Measurements from ENCODE around the gene EIF2B5. TPM values are rescaled to one million over a fixed set of nuclear protein-coding genes. Genes with fewer than 3 reads are reported as not detected.

Gene EIF2B5
- total and polyA plus RNA-seq, 5 experiments from 2014 or later, result 45.8 to 93.5 (median 66.6) TPM

GRCh38 chr3:184132945-184133344 is 2.2 kb upstream of the EIF2B5 start:
- peak overlapping the region in 4 of 10 donors; percentile 90 to 97 (median 96) for H3K4me3 Mint-ChIP-seq
- no peak for ATAC-seq
- POLR2A ChIA-PET, result no interaction called here
- H3K27ac Mint-ChIP-seq, result peak overlapping the region in 1 of 10 donors; percentile 12
- peaks cover 0 to 9% (median 0%) of the 10 kb centered on the region in 3 donors for H3K36me3 Mint-ChIP-seq
- H3K27me3 Mint-ChIP-seq, result peaks cover 0 to 4% (median 0%) of the 10 kb centered on the region in 5 donors
- no peaks in the 10 kb centered on the region for H3K9me3 Mint-ChIP-seq
- peaks cover 23 to 47% (median 30%) of the 10 kb centered on the region in 4 donors for H3K4me1 Mint-ChIP-seq
- DNase-seq, result no peak

- POLR2A ChIA-PET, result interaction anchor here (0.6 to 3.0 kb wide), 8 partner anchors 10 to 229 kb away, joined by 3 to 18 read pairs (median 6); partner anchors contain the start of genes ABCF3, DVL3 and EEF1AKMT4
- peaks cover 24 to 49% (median 30%) of the 10 kb centered on the region in 4 donors for H3K4me1 Mint-ChIP-seq
- peak overlapping the region; percentile 91 to 99 (median 97) for H3K27ac Mint-ChIP-seq
- H3K36me3 Mint-ChIP-seq, result peaks cover 0 to 14% (median 0%) of the 10 kb centered on the region in 3 donors
- no peaks in the 10 kb centered on the region for H3K9me3 Mint-ChIP-seq
- H3K27me3 Mint-ChIP-seq, result peaks cover 0 to 2% (median 0%) of the 10 kb centered on the region in 5 donors
- DNase-seq, result peak in 3 of 10 donors; percentile 13 to 23 (median 17)
- peak; percentile 7 to 13 for ATAC-seq
- peak overlapping the region; percentile 88 to 100 (median 96) for H3K4me3 Mint-ChIP-seq
Measured at GRCh38 chr3:184133840-184134745, 1.1 kb upstream of the EIF2B5 start.

- H3K4me1 Mint-ChIP-seq, result peaks cover 24 to 49% (median 30%) of the 10 kb centered on the region in 4 donors
- POLR2A ChIA-PET, result interaction anchor here (0.6 to 3.0 kb wide), 12 partner anchors 10 to 499 kb away, joined by 3 to 18 read pairs (median 5); partner anchors contain the start of genes DVL3, EEF1AKMT4 and KLHL24
Measured at GRCh38 chr3:184134746-184135148, 411 bp upstream of the EIF2B5 start.

GRCh38 chr3:184135911-184136260 is 728 bp downstream of the EIF2B5 start:
- peaks cover 0 to 31% (median 0%) of the 10 kb centered on the region in 3 donors for H3K36me3 Mint-ChIP-seq
- no peaks in the 10 kb centered on the region for H3K9me3 Mint-ChIP-seq
- POLR2A ChIA-PET, result interaction anchor here (1.1 to 3.0 kb wide), 7 partner anchors 9 to 114 kb away, joined by 3 to 18 read pairs (median 7); partner anchors contain the start of genes DVL3 and EEF1AKMT4
- peaks cover 26 to 49% (median 32%) of the 10 kb centered on the region in 4 donors for H3K4me1 Mint-ChIP-seq
- DNase-seq (no peak), ATAC-seq (no peak)
- peak overlapping the region; percentile 88 to 100 (median 96) for H3K4me3 Mint-ChIP-seq
- H3K27me3 Mint-ChIP-seq, result no peaks in the 10 kb centered on the region
- peak overlapping the region; percentile 91 to 99 (median 97) for H3K27ac Mint-ChIP-seq

More at GRCh38 chr3:184134746-184135148, 411 bp upstream of the EIF2B5 start:
- ATAC-seq (peak; percentile 32), DNase-seq (peak in 1 of 10 donors; percentile 9)
- Mint-ChIP-seq H3K27ac (peak overlapping the region; percentile 91 to 99 (median 97)), H3K9me3 (no peaks in the 10 kb centered on the region), H3K4me3 (peak overlapping the region; percentile 88 to 100 (median 96)), H3K36me3 (peaks cover 0 to 19% (median 0%) of the 10 kb centered on the region in 3 donors), H3K27me3 (no peaks in the 10 kb centered on the region)

GRCh38 chr3:184140436-184140835 is 5.3 kb downstream of the EIF2B5 start:
- Mint-ChIP-seq H3K4me3 (no peak overlapping the region), H3K9me3 (no peaks in the 10 kb centered on the region), H3K27ac (peak overlapping the region in 3 of 10 donors; percentile 15 to 72 (median 24)), H3K36me3 (peaks cover 0 to 75% (median 0%) of the 10 kb centered on the region in 3 donors), H3K4me1 (peaks cover 22 to 27% (median 26%) of the 10 kb centered on the region in 4 donors), H3K27me3 (no peaks in the 10 kb centered on the region)
- ATAC-seq (no peak), DNase-seq (no peak)
- POLR2A ChIA-PET, result no interaction called here

- POLR2A ChIA-PET, result no interaction called here
- Mint-ChIP-seq H3K4me1 (peaks cover 6 to 13% (median 10%) of the 10 kb centered on the region in 4 donors), H3K27me3 (no peaks in the 10 kb centered on the region), H3K9me3 (no peaks in the 10 kb centered on the region), H3K36me3 (peaks cover 0 to 82% (median 0%) of the 10 kb centered on the region in 3 donors), H3K4me3 (no peak overlapping the region), H3K27ac (peak overlapping the region in 2 of 10 donors; percentile 38 to 44)
- ATAC-seq (no peak), DNase-seq (no peak)
Measured at GRCh38 chr3:184142199-184142598, 7.0 kb downstream of the EIF2B5 start.

GRCh38 chr3:184143327-184143726 is 8.2 kb downstream of the EIF2B5 start:
- ATAC-seq (no peak), DNase-seq (no peak)
- Mint-ChIP-seq H3K4me3 (no peak overlapping the region), H3K9me3 (no peaks in the 10 kb centered on the region), H3K36me3 (peaks cover 0 to 73% (median 0%) of the 10 kb centered on the region in 3 donors), H3K4me1 (peaks cover 0 to 6% (median 1%) of the 10 kb centered on the region in 4 donors), H3K27ac (peak overlapping the region in 2 of 10 donors; percentile 18 to 20), H3K27me3 (no peaks in the 10 kb centered on the region)
- POLR2A ChIA-PET, result interaction anchor here (0.6 kb wide), 1 partner anchor 109 kb away, joined by 3 read pairs; no protein-coding TSS in a partner anchor

- no peaks in the 10 kb centered on the region for H3K27me3 Mint-ChIP-seq
- POLR2A ChIA-PET, result interaction anchor here (1.0 to 1.7 kb wide), 5 partner anchors 9 to 540 kb away, joined by 3 to 7 read pairs (median 3); partner anchors contain the start of genes AP2M1, CLCN2, EIF2B5 and POLR2H
Measured at GRCh38 chr3:184144505-184144904, 9.3 kb downstream of the EIF2B5 start.

GRCh38 chr3:184145111-184145524 is 10.0 kb downstream of the EIF2B5 start:
- Mint-ChIP-seq H3K9me3 (no peaks in the 10 kb centered on the region), H3K36me3 (peaks cover 0 to 60% (median 0%) of the 10 kb centered on the region in 3 donors), H3K4me1 (peaks cover 0 to 5% (median under 1%) of the 10 kb centered on the region in 4 donors), H3K4me3 (no peak overlapping the region), H3K27me3 (no peaks in the 10 kb centered on the region), H3K27ac (peak overlapping the region in 3 of 10 donors; percentile 32 to 84 (median 36))
- DNase-seq, result peak in 4 of 10 donors; percentile 21 to 40 (median 33)
- POLR2A ChIA-PET, result interaction anchor here (1.1 to 1.7 kb wide), 5 partner anchors 9 to 540 kb away, joined by 3 to 7 read pairs (median 3); partner anchors contain the start of genes CLCN2, EIF2B5 and POLR2H
- ATAC-seq, result peak; percentile 67 to 88

More at GRCh38 chr3:184144505-184144904, 9.3 kb downstream of the EIF2B5 start:
- DNase-seq, result no peak
- Mint-ChIP-seq H3K27ac (peak overlapping the region in 1 of 10 donors; percentile 34), H3K4me1 (peaks cover 0 to 6% (median 1%) of the 10 kb centered on the region in 4 donors), H3K4me3 (no peak overlapping the region), H3K9me3 (no peaks in the 10 kb centered on the region), H3K36me3 (peaks cover 0 to 67% (median 0%) of the 10 kb centered on the region in 3 donors)
- no peak for ATAC-seq

GRCh38 chr3:184145751-184146270 is 10.7 kb downstream of the EIF2B5 start:
- DNase-seq, result no peak
- H3K4me3 Mint-ChIP-seq, result no peak overlapping the region
- H3K27ac Mint-ChIP-seq, result peak overlapping the region in 2 of 10 donors; percentile 36 to 61
- POLR2A ChIA-PET, result interaction anchor here (1.1 to 1.4 kb wide), 3 partner anchors 29 to 541 kb away, joined by 3 read pairs; partner anchors contain the start of gene AP2M1
- peaks cover 0 to 53% (median 0%) of the 10 kb centered on the region in 3 donors for H3K36me3 Mint-ChIP-seq
- H3K27me3 Mint-ChIP-seq, result no peaks in the 10 kb centered on the region
- H3K4me1 Mint-ChIP-seq, result peaks cover 0 to 2% (median 0%) of the 10 kb centered on the region in 4 donors
- no peaks in the 10 kb centered on the region for H3K9me3 Mint-ChIP-seq
- ATAC-seq, result no peak

GRCh38 chr3:184148076-184148475 is 12.9 kb downstream of the EIF2B5 start:
- ATAC-seq (no peak), DNase-seq (no peak)
- POLR2A ChIA-PET, result interaction anchor here (1.0 kb wide), 1 partner anchor 14 kb away, joined by 3 read pairs; no protein-coding TSS in a partner anchor
- Mint-ChIP-seq H3K27ac (no peak overlapping the region), H3K36me3 (peaks cover 0 to 31% (median 0%) of the 10 kb centered on the region in 3 donors), H3K9me3 (no peaks in the 10 kb centered on the region), H3K27me3 (no peaks in the 10 kb centered on the region), H3K4me1 (no peaks in the 10 kb centered on the region), H3K4me3 (no peak overlapping the region)

- Mint-ChIP-seq H3K36me3 (peaks cover 0 to 21% (median 0%) of the 10 kb centered on the region in 3 donors), H3K9me3 (no peaks in the 10 kb centered on the region), H3K27me3 (no peaks in the 10 kb centered on the region), H3K4me1 (peaks cover 0 to 3% (median 1%) of the 10 kb centered on the region in 4 donors), H3K4me3 (no peak overlapping the region), H3K27ac (no peak overlapping the region)
- DNase-seq (no peak), ATAC-seq (no peak)
- POLR2A ChIA-PET, result interaction anchor here (0.7 to 1.0 kb wide), 2 partner anchors 15 to 112 kb away, joined by 3 to 4 read pairs; no protein-coding TSS in a partner anchor
Measured at GRCh38 chr3:184149123-184149522, 14.0 kb downstream of the EIF2B5 start.

Data from naive thymus-derived CD8-positive, alpha-beta T cell (primary cell).